NCI-H1048 (cell line): Measurements from ENCODE around the gene IFNLR1.

Experiments
- DNase-seq: peaks from one replicate; lab custom pipeline; 2025; lab: John Stamatoyannopoulos, UW

IFNLR1 gene

DNA sequence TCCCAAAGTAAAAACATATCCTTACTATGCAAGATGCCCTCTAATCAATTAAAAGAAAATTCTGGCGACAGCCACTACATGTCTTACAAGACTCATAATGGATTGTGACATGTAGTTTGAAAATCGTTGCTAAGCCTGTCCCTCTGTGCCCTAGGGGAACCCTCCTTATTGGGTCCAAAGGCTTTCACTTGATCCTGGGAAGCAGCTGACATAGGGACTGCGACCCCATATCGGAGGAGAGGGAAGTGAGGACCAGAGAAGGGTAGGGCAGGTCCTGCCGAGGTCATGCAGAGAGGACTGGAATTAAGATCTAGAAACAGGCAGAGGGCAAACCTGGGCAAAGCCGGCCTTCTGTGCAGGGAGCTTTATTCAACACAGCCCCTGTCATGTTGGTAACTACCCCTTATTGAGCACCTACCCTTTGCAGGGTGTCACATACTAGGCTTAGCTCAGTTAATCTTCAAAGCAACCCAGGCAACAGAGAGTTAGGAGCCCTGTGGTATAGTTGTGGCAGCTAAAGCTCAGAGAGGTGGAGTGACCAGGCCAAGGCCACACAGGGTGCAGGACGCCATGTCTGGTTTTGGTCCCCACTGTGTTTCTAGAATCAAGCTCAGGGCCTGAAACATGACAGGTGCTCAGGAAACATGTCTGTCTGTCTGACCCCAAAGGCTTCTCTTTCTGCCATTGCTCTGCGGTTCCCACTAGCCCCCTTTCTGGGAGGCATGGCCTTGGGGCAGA is 18.4 kb upstream of the IFNLR1 start:
- DNase-seq: no peak

DNA sequence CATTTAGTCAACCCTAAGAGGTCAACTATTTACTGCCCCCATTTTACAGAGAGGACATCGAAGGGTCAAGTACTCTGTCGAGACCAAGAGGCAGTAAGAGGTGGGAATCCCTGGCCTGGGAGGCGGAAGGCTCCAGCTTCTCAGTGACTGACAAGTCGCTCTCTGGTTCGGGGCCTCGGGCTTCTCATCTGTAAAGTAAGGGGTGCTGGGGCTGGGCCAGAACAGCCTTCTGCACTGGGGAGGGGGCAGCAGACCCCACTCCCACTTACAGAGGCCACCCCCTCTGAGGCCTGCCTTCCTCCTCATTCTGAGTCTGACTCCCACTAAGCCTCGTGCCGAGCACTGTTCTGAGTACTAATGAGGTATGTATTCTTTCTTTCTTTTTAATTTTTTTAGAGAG is 17.0 kb upstream of the IFNLR1 start:
- no peak for DNase-seq

DNA sequence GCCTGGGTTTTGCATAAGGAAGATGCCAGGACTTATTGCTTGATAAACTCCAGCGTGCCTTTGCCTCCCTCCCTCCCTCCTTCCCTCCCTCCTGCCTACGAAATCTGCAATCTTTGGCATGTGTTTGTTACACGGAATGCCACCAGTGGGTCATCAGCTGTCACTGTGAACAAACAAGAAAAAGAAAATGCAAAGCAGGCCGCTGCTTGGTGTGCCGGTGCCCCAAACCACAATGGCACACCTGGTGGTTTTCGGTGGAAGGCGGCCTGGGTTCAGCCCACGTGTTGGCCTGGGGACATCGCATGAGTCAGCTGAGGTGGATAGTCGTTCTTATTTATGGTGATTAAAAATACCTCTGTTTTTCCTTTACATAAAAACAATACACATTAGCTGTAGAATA is 16.3 kb upstream of the IFNLR1 start:
- no peak for DNase-seq

DNA sequence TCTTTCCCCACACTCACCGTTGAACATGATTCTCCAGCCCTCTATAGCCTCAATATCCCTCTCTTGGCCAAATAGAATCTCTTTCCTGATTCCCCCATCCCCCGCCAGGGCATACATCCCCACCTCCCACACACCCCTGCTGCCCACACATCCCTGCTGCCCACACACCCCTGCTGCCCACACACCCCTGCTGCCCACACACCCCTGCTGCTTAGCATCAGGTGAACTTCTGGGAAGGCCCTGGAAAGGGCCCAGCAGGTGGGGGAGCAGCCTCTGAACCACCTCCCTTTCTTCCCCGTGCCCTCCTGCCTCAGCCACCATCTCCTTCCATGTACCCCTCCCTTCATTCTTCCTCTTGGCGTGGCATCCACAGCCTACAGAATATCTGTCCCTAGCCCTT is 15.9 kb upstream of the IFNLR1 start:
- DNase-seq: no peak

DNA sequence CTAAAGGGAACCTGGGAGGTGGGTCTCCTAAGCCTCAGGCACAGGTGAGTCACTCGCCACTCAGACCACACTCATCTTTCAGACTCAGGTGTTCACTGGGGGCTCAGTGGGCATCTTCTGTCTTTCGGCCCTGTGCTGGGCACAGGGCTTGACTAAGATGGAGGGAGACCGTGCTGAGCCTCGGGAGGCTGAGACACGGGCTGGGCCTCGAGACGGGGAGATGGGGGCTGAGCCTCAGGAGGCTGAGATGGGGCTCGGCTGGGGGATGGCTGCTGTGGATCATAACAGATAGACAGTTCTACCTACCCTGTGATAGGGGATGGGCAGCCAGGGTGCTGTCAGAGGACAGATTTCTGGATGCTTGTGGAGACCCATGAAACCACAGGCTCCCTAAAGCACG is 15.5 kb upstream of the IFNLR1 start:
- no peak for DNase-seq

DNA sequence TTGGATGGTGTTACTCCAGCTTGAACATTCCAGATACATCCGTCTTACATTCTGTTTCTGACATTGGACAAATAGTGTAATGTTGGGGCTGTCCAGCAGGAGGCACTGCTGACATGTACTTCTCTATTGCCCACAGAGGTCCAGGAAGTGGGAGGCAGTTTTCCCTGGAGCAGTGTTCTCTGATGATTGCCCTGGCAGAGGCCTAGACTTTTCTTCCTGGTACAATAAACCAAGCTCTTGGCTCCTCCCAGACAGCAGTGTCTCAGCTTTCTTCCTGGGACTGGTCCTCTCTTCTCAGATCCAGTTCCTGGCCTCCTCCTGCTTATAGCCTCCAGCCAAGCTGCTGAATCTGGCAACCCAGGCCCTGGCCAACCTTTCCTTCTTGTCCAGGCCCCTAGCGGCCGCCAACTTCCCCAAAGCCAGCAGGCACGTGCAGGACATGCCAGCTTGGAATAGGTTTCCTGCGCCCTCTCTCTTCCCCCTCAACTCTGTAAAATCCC is 14.9 kb upstream of the IFNLR1 start:
- DNase-seq: peak; percentile 85

DNA sequence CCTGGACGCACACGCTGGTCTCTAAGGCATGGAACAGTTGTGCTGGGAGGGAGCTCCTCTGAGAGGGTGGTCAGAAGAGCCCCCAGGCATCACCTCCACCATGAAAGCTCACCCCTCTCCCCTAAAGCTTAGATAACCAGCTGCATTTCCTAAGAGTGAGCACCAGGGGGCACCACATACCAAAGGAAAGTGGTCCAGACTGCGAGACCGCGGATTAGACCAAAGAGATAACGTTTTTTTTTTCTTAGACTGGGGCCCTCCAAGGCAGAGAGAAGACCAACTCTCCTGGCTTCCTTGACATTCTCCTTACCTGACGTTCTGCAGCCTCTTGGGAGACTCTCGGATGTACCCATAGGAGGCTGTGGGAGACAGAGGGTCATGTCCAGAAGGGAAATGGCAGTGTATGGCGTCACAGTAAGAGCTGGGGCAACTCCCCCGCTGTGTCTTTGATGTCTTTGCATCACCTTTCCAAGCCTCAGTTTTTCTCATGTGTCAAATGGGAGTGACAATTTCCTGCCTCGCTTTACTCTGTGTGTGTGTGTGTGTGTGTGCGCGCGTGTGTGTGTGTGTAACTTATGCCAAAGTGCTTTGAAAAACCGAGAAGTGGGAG is 12.3 kb upstream of the IFNLR1 start:
- peak; percentile 25 for DNase-seq

DNA sequence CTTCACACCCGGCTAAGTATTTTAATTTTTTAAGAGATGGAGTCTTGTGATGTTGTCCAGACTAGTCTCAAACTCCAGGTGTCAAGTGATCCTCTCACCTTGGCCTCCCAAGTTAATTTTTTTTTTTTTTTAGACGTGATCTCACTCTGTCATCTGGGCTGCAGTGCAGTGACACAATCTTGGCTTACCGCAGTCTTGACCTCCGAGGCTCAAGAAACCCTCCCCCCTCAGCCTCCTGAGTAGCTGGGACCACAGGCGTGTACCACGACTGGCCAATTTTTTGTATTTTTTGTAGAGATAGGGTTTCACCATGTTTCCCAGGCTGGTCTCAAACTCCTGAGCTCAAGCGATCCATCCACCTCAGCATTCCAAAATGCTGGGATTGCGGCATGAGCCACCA is 11.7 kb upstream of the IFNLR1 start:
- DNase-seq: no peak

DNA sequence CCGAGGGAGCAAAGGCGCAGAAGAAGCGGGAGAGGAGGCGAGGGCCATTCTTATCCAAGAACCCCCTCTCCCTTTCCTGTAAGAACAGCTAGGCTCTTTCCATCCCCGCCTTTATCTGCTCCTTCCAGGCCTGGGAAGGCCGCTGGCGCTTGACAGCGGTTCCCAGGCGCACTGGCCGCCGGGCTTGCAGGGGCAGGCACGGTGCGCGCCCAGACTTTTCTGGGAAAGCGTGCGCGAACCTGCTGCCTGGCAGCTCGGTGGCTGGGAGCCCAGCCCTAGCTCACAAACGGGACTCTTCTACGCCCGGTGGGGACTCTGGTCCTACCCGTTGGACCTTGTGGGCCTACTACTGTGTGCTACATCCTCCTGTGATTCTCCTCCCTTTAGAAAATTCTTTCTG is 8.8 kb upstream of the IFNLR1 start:
- no peak for DNase-seq

DNA sequence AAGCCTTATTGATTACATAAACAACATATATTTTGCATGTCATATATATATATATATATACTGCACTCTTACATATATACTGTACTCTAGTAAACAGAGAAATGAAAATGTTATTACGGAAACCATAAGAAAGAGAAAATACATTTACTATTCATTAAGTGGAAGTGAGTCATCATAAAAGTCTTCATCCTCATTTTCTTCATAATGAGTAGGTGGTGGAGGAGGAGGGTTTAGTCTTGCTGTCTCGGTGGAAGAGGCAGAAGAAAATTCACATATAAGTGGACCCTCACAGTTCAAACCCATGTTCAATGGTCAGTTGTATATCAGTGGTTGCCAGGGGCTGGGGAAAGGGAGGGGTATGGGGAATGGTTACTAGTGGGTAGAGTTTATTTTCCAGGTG is 8.0 kb upstream of the IFNLR1 start:
- no peak for DNase-seq

DNA sequence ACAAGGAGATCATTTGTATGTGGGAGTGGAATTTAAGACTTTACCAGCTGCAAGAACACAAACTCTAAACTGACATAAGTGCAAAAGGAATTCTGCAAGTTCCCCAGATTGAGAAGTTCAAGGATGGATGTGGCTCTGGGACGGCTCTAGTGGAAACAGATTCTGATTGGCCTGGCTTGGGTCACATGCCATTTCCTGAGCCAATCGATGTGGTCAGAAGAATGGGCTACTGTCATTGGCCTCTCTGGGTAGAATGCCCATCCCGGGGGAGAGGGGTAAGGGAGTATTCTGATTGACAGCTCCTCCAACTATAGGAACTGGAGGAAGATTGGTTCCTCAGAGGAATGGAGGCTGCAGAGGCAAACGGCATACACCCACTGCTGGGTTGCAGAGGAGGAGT is 6.0 kb upstream of the IFNLR1 start:
- DNase-seq: peak; percentile 13

DNA sequence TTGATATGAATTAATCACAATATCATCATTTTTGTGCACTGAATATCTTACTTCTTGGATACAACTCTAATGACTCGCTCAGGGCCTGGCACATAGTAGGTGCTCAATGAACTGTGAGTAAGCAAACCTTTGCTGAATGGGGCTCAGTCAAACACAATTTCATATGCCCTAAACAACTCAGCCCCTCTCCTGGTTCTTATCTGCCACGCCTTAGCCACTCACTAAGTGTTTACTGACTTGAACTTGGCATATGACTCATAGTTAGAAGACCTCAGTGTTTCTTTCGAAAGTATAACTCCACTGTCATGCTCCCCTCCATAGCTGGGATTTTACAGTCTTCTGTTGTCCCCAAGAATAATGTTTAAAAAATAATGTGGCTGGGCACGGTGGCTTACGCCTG is 4.8 kb upstream of the IFNLR1 start:
- no peak for DNase-seq

DNA sequence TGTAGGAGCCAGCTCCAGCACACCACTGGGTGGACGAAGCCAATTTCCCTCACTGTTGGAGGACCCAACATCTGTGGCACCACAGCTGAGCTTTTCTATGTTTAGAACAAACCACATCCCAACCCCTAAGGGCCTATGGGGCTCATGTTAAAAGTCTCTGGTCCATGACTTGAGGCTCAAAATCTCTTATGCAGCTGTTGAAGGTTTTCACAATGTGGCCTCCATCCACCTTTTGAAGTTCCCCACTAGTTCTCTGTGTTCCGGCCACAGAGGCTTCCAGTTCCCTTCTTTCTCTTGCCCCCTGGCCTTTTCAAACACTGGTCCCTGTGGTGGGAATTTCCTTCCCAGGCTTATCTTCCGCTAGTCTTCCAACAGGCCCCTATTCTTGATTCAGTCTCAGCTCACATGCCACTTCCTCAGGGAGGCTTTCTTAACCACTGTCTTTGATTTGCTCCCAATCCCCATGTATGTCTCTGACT is 3.9 kb upstream of the IFNLR1 start:
- DNase-seq: no peak

DNA sequence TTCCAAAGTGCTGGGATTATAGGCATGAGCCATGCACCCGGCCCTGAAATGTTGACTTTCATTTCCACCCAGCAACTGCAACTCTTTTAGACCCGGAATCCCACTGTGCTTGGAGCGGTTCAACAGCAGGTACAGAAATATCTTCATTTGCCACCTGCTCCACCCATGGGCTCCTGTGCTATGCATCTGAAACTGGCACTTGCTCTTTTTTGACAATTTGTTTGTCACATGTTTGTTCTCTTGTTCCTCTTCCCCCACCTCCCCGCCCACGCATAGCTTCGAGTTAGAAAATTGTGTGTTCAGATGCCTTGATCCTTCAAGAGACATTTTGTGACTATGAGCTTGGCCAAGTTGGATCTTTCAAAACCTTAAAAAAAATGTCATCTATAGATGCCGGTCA is 2.4 kb upstream of the IFNLR1 start:
- no peak for DNase-seq

DNA sequence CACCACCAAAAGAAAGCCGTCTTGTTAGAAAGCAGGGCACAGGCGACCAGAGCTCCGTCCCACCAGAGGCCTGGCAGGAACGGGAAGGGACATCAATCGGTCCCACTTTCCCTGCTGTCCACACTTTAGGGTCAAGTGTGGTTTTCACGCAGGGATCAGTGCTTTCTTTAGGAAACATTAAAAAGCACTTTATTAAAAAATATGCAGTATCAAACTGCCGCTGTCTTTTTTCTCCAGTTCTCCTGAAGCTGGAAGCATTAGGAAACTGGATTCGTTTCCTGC is 437 bp downstream of the IFNLR1 start:
- no peak for DNase-seq

DNA sequence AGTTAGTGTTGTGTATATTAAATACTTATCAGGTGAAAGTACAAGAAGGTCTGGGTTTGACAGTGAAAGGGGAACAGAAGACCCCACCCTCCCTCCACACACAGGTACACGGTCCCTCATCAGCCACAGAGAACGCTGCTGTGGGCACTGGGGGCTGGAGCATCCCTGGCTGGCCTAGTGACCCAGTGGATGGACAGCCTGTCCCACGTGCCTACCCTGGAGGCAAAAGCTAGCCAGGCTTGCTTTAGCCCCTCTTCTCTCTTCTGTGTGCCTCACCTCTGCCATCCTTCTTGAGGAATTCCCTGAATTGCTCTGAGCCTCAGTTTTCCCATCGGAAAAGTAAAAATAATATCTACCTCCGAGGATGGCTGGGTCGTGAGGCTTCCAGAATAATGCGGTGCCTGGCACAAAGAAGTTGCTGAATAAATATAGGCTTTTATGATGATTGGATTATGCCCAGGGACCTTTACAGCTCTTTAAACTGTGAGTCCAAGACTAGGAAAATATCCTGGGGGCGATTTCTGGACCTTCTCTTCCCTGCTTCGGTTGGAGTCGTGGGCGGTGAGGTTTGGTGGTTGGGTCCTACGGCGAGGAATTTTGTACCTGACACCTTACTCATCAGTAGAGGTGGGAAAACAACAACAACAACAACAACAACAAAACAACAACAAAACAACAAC is 918 bp downstream of the IFNLR1 start:
- DNase-seq: no peak

DNA sequence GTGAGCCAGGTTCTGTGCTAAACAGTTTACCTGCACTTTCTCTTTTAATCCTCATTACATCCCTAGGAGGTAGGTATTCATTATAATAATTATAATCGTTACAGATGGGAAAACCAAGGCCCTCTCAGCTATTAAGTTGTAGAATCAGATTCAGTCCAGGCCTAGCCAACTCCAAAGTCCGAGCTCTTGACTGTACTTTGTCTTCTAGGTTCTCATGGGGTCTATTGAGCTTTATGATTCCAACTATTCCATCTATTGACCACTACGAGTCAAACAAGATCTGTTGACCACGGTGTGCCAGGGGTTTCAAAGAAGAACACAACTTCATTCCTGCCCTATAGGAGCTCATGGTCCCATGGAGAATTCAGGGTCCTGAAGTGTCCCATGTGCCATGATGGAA is 2.0 kb downstream of the IFNLR1 start:
- no peak for DNase-seq

DNA sequence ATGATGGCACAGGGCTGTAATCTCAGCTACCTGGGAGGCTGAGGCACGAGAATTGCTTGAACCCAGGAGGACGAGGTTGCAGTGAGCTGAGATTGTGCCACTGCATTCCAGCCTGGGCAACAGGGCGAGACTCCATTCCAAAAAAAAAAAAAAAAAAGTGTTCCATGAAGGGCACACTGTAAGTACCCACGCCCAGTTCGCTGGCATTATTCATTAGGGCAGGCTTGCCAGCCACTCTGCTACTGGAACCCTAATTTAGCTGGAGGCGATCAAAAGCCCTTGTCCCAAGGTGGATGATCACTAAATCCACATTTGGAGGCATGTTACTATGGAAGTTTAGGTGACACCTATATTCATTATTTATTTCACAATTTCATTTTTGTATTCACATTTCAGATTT is 5.0 kb downstream of the IFNLR1 start:
- DNase-seq: no peak

DNA sequence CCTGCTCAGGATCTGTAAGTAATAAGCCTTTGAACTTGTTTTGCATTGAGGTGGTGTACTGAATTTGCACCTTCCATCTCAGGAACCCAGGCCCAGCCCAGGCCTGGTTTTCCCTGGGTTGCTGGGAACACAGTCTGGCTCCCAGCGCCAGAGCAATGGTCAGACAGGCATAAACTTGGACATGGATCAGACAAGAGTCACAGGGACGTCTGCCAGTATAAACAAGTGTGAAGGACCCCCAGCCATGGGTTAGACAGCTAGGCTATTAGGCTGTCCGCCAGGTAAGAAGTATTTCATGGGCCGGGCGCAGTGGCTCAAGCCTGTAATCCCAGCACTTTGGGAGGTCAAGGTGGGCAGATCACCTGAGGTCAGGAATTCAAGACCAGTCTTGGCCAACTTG is 5.5 kb downstream of the IFNLR1 start:
- DNase-seq: no peak

DNA sequence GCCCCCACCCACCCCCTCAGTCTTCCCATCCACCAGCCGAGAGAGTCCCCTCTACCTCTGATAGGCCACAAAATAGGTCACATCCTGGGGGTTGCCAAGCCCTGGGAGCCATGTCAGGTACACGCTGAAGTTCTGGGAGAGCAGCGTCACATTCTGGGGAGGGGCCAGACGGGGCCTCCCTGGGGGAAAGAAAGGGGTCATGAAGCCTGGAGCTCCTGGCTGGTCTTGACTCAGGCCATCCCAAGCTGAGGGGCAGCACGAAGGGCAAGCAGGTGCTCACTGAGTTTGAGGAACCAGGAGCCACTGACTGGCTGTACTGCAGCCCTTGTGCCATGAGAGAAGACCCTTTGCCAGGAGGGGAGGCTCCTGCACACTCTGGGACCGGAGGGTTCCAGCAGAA is 6.4 kb downstream of the IFNLR1 start:
- no peak for DNase-seq

DNA sequence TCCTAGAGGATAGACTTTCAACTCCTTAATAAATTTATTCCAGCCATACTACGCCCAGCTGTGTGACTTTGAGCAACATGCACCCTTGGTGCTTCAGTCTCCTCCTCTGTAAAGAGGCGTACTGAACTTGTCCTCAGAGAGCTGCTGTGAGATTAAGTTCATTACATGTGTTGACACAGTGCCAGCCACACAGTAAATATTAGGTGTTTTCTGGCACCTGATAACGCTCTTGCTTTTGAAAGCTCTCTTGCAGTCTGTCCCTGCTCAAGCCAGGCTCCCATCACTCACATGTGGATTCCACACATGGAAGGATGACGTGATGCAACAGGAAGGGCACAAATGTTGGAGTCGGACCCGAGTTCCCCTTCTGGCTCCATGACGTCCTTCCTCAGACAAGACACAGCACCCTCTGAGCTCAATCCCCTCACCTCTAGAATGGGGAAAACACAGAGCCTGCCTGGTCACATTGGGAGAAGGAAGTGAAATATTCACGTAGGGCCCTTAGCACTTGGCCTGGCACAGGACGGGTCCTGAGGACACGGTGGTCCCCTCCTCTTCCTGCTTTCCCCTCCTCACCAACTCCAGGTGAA is 7.7 kb downstream of the IFNLR1 start:
- DNase-seq: no peak

DNA sequence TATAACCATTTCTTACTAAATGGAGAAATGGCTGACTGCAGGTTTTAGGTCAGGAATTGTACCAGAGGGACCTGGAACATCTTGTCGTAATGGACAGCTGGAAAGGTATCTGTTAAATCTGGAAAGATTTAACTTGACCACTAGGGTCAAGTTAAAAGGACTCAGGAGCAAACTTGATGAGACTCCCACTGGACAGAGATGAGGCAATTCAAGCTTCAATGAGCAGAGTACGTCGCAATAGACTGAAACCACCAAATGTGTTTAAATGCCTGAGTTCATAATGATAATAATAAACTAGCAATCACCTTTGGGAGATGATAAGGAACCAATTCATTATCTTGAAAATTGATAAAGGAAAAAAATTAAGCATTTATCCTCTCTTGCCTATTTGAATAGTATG is 8.7 kb downstream of the IFNLR1 start:
- DNase-seq: no peak

DNA sequence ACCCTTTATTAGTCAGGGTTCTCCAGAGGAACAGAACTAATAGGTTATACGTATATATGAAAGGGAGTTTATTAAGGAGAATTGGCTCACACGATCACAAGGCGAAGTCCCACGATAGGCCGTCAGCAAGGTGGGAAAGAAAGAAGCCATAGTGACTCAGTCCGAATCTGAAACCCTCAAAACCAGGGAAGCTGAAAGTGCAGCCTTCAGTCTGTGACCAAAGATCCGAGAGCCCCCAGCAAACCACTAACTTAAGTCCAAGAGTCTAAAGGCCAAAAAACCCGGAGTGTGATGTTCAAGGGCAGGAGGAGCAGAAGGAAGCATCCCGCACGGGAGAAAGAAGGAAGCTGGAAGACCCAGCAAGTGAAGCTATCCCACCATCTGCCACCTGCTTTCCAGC is 9.9 kb downstream of the IFNLR1 start:
- no peak for DNase-seq
